Gastroesophageal sphincter (tissue), 4 donors: ENCODE results near the gene ADGRG4. TPM values are rescaled to one million over a fixed set of nuclear protein-coding genes. Genes with fewer than 3 reads are reported as not detected.

Source experiments
- ATAC-seq: fragments of 150-250 bp; one replicate; pipeline ENCODE4 v1.9.1; 2016; ENCODE audit warnings: mild to moderate bottlenecking, moderate library complexity
- H3K27ac ChIP-seq, 4 donors: fragments of 200-600 bp; sonication (generic) in 3 of 4; 1 replicate in 3 of 4; 2 replicates in 1 of 4; pipeline ENCODE4 v1.5.1; 2016 to 2019
- H3K27me3 ChIP-seq: fragments of 200-600 bp; sonication (generic); one replicate; pipeline ENCODE4 v1.5.1; 2019
- H3K36me3 ChIP-seq, 2 donors: fragments of 200-600 bp; sonication (generic); one replicate each; pipeline ENCODE4 v1.5.1; 2019; ENCODE audit warnings: control low read depth in 1 of 2
- H3K4me1 ChIP-seq, 3 donors: fragments of 200-600 bp; sonication (generic); 1 replicate in 2 of 3; 2 replicates in 1 of 3; pipeline ENCODE4 v1.5.1; 2016 to 2019; ENCODE audit warnings: control low read depth in 2 of 3
- H3K4me3 ChIP-seq, 2 donors: fragments of 200-600 bp; sonication (generic); one replicate each; pipeline ENCODE4 v1.5.1; 2019; ENCODE audit warnings: mild to moderate bottlenecking in 1 of 2, moderate library complexity in 1 of 2
- H3K9me3 ChIP-seq, 3 donors: fragments of 200-600 bp; sonication (generic); one replicate each; pipeline ENCODE4 v1.5.1; 2017 to 2019; ENCODE audit warnings: control low read depth in 2 of 3
- EP300 ChIP-seq: sonication (generic); formaldehyde crosslinking; IDR thresholded peaks from one replicate; pipeline ENCODE4 v1.6.1; 2017; ENCODE audit warnings: antibody characterized with exemption, mild to moderate bottlenecking
- POLR2A ChIP-seq, 2 donors: fragments of 450-650 bp; IDR thresholded peaks; one replicate each; pipeline ENCODE4 v1.6.1; 2017; ENCODE audit warnings: antibody characterized with exemption in 2 of 2, mild to moderate bottlenecking in 2 of 2, moderate library complexity in 1 of 2
- POLR2AphosphoS5 ChIP-seq: sonication (generic); formaldehyde crosslinking; IDR thresholded peaks from one replicate; pipeline ENCODE4 v1.6.1; 2017; ENCODE audit warnings: antibody characterized with exemption
- WGBS, 2 donors: methylation state at CpG; one replicate each; pipeline ENCODE4 v1.1.5; 2018; ENCODE audit warnings: low coverage in 1 of 2; 5-methylcytosine and 5-hydroxymethylcytosine counted together
- total RNA-seq, 4 donors: library from RNA; depleted of rRNA; stranded (reverse); fragments of >200 nt; gene quantifications; one replicate each; pipeline ENCODE4 v1.1.0, GENCODE V29; 2016
- TF ChIP-seq, protein P1 (sequence below), 4 experiments: fragments of 200-600 bp in 2 of 4; fragments of 450-650 bp in 2 of 4; sonication (generic) in 1 of 4; IDR thresholded peaks; one replicate each; pipeline ENCODE4 v1.5.1; 2017 to 2019; ENCODE audit warnings: antibody characterized with exemption in 4 of 4, mild to moderate bottlenecking in 2 of 4, moderate library complexity in 2 of 4

ADGRG4 gene
- total RNA-seq, 4 donors from 2014 or later: 0.04 to 3.2 (median 0.16) TPM; not detected in 1

DNA sequence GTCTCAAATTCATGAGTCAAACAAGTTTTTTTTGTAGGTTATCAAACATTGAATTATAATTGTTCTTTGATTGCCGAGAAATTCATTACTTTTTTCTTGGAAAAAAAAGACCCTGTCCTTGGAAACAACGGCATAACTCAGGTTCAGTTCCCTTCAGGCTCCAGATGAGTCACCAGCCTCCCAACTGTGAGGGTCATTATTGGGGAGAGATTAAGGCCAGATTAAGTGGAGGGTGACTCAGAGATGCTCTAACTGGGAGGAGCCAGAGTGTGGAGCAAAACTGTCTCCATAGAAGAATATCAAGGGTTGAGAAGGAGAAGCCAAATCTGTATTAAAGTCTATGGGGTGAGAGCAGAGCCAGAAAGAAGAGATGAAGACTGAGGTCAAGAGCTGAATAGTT lies 9.6 kb downstream of the ADGRG4 start:
- H3K36me3 ChIP-seq: no peaks in the 10 kb centered on the region
- H3K27ac ChIP-seq: no peak overlapping the region
- H3K4me3 ChIP-seq: no peak overlapping the region
- H3K27me3 ChIP-seq: no peaks in the 10 kb centered on the region
- no peak for TF ChIP-seq POLR2A (IDR thresholded peaks at IDR 0.05)
- TF ChIP-seq, protein P1, sequence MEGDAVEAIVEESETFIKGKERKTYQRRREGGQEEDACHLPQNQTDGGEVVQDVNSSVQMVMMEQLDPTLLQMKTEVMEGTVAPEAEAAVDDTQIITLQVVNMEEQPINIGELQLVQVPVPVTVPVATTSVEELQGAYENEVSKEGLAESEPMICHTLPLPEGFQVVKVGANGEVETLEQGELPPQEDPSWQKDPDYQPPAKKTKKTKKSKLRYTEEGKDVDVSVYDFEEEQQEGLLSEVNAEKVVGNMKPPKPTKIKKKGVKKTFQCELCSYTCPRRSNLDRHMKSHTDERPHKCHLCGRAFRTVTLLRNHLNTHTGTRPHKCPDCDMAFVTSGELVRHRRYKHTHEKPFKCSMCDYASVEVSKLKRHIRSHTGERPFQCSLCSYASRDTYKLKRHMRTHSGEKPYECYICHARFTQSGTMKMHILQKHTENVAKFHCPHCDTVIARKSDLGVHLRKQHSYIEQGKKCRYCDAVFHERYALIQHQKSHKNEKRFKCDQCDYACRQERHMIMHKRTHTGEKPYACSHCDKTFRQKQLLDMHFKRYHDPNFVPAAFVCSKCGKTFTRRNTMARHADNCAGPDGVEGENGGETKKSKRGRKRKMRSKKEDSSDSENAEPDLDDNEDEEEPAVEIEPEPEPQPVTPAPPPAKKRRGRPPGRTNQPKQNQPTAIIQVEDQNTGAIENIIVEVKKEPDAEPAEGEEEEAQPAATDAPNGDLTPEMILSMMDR (IDR thresholded peaks at IDR 0.05): no peak
- no peak for TF ChIP-seq EP300
- no peak for TF ChIP-seq POLR2AphosphoS5
- H3K9me3 ChIP-seq: no peaks in the 10 kb centered on the region
- H3K4me1 ChIP-seq: no peaks in the 10 kb centered on the region
- no peak for ATAC-seq
- 80 to 83% methylated on average over 1 of the region's 2 CpGs for WGBS, 2 donors

DNA sequence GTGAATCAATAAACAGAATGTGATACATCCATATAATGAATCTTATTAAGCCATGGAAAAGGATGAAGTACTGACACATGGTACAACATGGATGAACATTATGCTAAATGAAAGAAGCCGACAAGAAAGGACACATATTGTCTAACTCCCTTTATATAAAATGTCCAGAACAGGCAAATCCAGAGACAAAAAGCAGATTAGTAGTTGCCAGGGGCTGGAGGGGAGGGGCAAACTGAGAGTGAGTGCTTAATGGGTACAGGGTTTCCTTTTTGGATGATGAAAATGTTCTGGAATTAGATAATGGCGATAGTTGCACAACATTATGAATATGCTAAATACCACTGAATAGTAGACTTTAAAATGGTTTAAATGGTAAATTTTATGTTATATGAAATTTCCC lies 17.4 kb downstream of the ADGRG4 start:
- H3K27ac ChIP-seq: no peak overlapping the region
- no peaks in the 10 kb centered on the region for H3K9me3 ChIP-seq
- no peaks in the 10 kb centered on the region for H3K27me3 ChIP-seq
- TF ChIP-seq EP300 (no peak), POLR2A (IDR thresholded peaks at IDR 0.05) (no peak), POLR2AphosphoS5 (no peak)
- TF ChIP-seq, protein P1 (IDR thresholded peaks at IDR 0.05): no peak
- WGBS, 2 donors: 75 to 88% methylated on average over 1 to 2 of the region's 2 CpGs
- no peak overlapping the region for H3K4me3 ChIP-seq
- no peaks in the 10 kb centered on the region for H3K36me3 ChIP-seq
- ATAC-seq: no peak
- H3K4me1 ChIP-seq: no peaks in the 10 kb centered on the region

DNA sequence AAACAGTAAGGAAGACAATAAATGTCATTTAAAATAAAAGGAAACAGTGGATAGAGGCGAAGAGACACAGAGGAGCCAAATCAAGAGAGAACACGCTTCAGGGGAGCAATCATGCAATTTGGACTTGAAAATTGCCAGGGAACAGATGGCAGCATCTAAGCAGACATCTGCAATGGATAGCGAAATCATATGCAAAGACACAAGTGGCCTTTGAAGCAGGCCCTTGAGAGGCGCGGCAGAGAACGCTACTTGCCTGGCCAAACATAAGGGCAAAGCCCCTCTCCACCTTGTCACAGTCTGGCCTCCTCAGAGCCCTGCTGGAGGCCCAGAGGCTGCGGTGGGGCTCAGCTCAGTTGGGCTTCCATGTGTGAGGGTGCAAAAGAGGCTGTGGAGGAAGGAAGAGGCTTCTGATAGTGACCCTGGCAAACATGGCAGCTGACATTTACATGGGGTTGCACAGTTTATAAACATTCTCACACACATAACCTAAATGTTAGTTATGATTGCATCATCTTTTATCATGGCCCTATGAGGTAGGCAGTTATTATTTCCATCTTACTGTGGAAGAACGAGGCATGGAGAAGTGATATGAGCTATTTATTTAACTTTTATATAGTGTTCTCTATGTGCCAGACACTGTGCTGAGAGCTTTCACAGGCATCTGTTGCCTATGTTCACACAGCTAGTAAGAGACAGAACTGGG lies 18.3 kb downstream of the ADGRG4 start:
- TF ChIP-seq, protein P1 (IDR thresholded peaks at IDR 0.05): no peak
- no peak for TF ChIP-seq POLR2A (IDR thresholded peaks at IDR 0.05)
- TF ChIP-seq EP300: no peak
- TF ChIP-seq POLR2AphosphoS5: no peak
- Histone ChIP-seq H3K4me3 (no peak overlapping the region), H3K9me3 (no peaks in the 10 kb centered on the region), H3K27ac (no peak overlapping the region), H3K27me3 (no peaks in the 10 kb centered on the region), H3K4me1 (no peaks in the 10 kb centered on the region), H3K36me3 (no peaks in the 10 kb centered on the region)
- no peak for ATAC-seq
- 70 to 90% methylated on average over 1 to 7 of the region's 8 CpGs for WGBS, 2 donors

DNA sequence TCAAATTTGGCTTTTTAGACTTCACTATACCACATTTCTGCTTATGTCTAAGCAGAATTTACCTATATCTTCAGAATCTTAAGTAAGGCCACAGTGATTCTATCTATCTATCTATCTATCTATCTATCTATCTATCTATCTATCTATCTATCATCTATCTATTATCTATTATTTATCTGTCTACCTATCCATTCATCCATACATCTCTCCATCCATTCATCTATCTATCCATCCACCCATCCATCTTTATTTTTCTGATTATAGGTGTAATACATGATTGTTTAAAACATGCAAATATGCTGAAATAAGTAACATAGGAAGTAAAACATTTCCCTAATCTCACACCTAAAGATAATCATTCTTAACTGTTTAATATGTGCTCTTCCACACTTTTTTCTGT lies 18.8 kb downstream of the ADGRG4 start:
- no peaks in the 10 kb centered on the region for H3K36me3 ChIP-seq
- H3K27ac ChIP-seq: no peak overlapping the region
- no peaks in the 10 kb centered on the region for H3K27me3 ChIP-seq
- H3K9me3 ChIP-seq: no peaks in the 10 kb centered on the region
- no peak for ATAC-seq
- no peaks in the 10 kb centered on the region for H3K4me1 ChIP-seq
- TF ChIP-seq EP300 (no peak), POLR2AphosphoS5 (no peak), POLR2A (IDR thresholded peaks at IDR 0.05) (no peak)
- TF ChIP-seq, protein P1 (IDR thresholded peaks at IDR 0.05): no peak
- no peak overlapping the region for H3K4me3 ChIP-seq

DNA sequence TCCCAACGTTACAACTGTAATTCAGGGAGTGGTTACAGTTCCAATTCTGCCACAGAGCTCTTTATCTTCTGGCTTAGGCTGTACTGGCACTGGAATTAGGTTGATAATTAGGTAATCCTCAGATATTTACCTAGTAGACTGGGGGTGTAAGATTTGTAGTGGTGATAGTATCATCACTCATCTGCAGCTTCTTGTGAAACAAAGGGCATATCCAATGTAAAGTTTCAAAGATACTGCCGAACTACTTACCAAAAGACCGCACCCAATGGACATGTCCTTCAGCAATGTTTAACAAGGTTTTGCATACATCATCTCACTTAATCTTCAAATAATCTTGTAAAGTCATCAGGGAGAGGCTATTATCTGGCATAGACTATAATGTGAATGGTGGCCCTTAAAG lies 20.8 kb downstream of the ADGRG4 start:
- 57 to 67% methylated on average over 2 to 3 of the region's 3 CpGs for WGBS, 2 donors
- no peak for ATAC-seq

More for the DNA sequence above, 20.8 kb downstream of the ADGRG4 start:
- Histone ChIP-seq H3K9me3 (no peaks in the 10 kb centered on the region), H3K4me3 (no peak overlapping the region), H3K4me1 (no peaks in the 10 kb centered on the region), H3K27me3 (no peaks in the 10 kb centered on the region), H3K27ac (no peak overlapping the region), H3K36me3 (no peaks in the 10 kb centered on the region)
- TF ChIP-seq EP300: no peak
- no peak for TF ChIP-seq POLR2AphosphoS5
- TF ChIP-seq, protein P1 (IDR thresholded peaks at IDR 0.05): no peak
- no peak for TF ChIP-seq POLR2A (IDR thresholded peaks at IDR 0.05)
